OCI-LY3 (cell line): Measurements from ENCODE around the gene CNNM2.

Source experiments
- H2AFZ ChIP-seq: fragments of 200-600, 300-600 bp; shearing (Covaris generic); 2 replicates; pipeline ENCODE4 v1.6.0; 2014; ENCODE audit warnings: antibody characterized with exemption, low read depth, low read length
- H3K27ac ChIP-seq: fragments of 200-600, 300-600 bp; sonication (generic); 2 replicates; pipeline ENCODE4 v1.5.1; 2014; ENCODE audit warnings: mild to moderate bottlenecking, low read length, moderate library complexity, mixed read lengths
- H3K27me3 ChIP-seq: fragments of 200-600, 300-600 bp; sonication (generic); 2 replicates; pipeline ENCODE4 v1.6.1; 2014; ENCODE audit warnings: low read depth, low read length, mixed read lengths
- H3K36me3 ChIP-seq: fragments of 200-600, 300-600 bp; sonication (generic); replicated peaks from 2 replicates; pipeline ENCODE3; 2014; ENCODE audit warnings: low read depth, low read length, mixed read lengths
- H3K4me1 ChIP-seq: fragments of 300-600, 200-600 bp; sonication (generic); 2 replicates; pipeline ENCODE4 v1.6.1; 2014; ENCODE audit warnings: low read length, mixed read lengths
- H3K4me2 ChIP-seq: fragments of 200-600, 300-600 bp; sonication (generic); 2 replicates; pipeline ENCODE4 v1.6.1; 2014; ENCODE audit warnings: low read length, mixed read lengths
- H3K4me3 ChIP-seq: fragments of 300-600, 200-600 bp; sonication (generic); 2 replicates; pipeline ENCODE4 v1.5.1; 2014; ENCODE audit warnings: antibody characterized with exemption, mild to moderate bottlenecking, low read length, moderate library complexity
- H3K79me2 ChIP-seq: fragments of 300-600, 200-600 bp; shearing (Covaris generic); 2 replicates; pipeline ENCODE4 v1.6.1; 2014; ENCODE audit warnings: mild to moderate bottlenecking, low read length, mixed read lengths
- H3K9ac ChIP-seq: fragments of 300-600, 200-600 bp; shearing (Covaris generic); 2 replicates; pipeline ENCODE4 v1.6.0; 2014; ENCODE audit warnings: mild to moderate bottlenecking, low read length, moderate library complexity
- H3K9me3 ChIP-seq: fragments of 200-600, 300-600 bp; shearing (Covaris generic); 2 replicates; pipeline ENCODE4 v1.6.1; 2014; ENCODE audit warnings: low read length, mixed read lengths; ENCODE audit not compliant: insufficient read depth
- H4K20me1 ChIP-seq: fragments of 200-600, 300-600 bp; sonication (generic); 2 replicates; pipeline ENCODE4 v1.6.1; 2016; ENCODE audit warnings: low read length, mixed read lengths; ENCODE audit not compliant: insufficient read depth
- CTCF ChIP-seq: fragments of 200-600, 300-600 bp; sonication (generic); IDR thresholded peaks from 2 replicates; pipeline ENCODE4 v1.5.1; 2014; ENCODE audit warnings: antibody characterized with exemption, low read length, low read depth
- EZH2phosphoT487 ChIP-seq: fragments of 200-600 bp; shearing (Covaris generic); IDR thresholded peaks from 2 replicates; pipeline ENCODE4 v1.6.1; 2018; ENCODE audit warnings: antibody characterized with exemption, mixed run types, low read depth

Gene CNNM2

GRCh38 chr10:103055105-103055504 is 137.0 kb downstream of the CNNM2 start:
- H3K9me3 ChIP-seq: no peaks in the 10 kb centered on the region
- no peak overlapping the region for H3K4me2 ChIP-seq
- no peak overlapping the region for H3K9ac ChIP-seq
- no peaks in the 10 kb centered on the region for H3K79me2 ChIP-seq
- H3K4me3 ChIP-seq: no peak overlapping the region
- no peaks in the 10 kb centered on the region for H3K36me3 ChIP-seq
- TF ChIP-seq CTCF: no peak
- TF ChIP-seq EZH2phosphoT487: no peak
- no peaks in the 10 kb centered on the region for H4K20me1 ChIP-seq
- H3K27ac ChIP-seq: no peak overlapping the region
- H3K4me1 ChIP-seq: no peaks in the 10 kb centered on the region
- H2AFZ ChIP-seq: no peak overlapping the region
- H3K27me3 ChIP-seq: no peaks in the 10 kb centered on the region

GRCh38 chr10:103058034-103058433 is 139.9 kb downstream of the CNNM2 start:
- Histone ChIP-seq H3K27ac (no peak overlapping the region), H3K9ac (no peak overlapping the region), H3K4me2 (no peak overlapping the region), H4K20me1 (no peaks in the 10 kb centered on the region), H3K79me2 (no peaks in the 10 kb centered on the region), H3K4me3 (no peak overlapping the region), H2AFZ (no peak overlapping the region), H3K36me3 (no peaks in the 10 kb centered on the region), H3K27me3 (no peaks in the 10 kb centered on the region), H3K4me1 (peaks cover 4% of the 10 kb centered on the region; the same call in 1 of the 2 replicates), H3K9me3 (no peaks in the 10 kb centered on the region)
- TF ChIP-seq EZH2phosphoT487 (no peak), CTCF (no peak)

GRCh38 chr10:103060575-103060974 is 142.5 kb downstream of the CNNM2 start:
- Histone ChIP-seq H3K4me1 (peaks cover 8% of the 10 kb centered on the region; the same call in 1 of the 2 replicates), H3K9ac (no peak overlapping the region), H3K4me2 (no peak overlapping the region), H3K4me3 (no peak overlapping the region), H3K27ac (no peak overlapping the region), H3K27me3 (no peaks in the 10 kb centered on the region), H3K79me2 (no peaks in the 10 kb centered on the region), H3K36me3 (no peaks in the 10 kb centered on the region), H3K9me3 (no peaks in the 10 kb centered on the region), H4K20me1 (no peaks in the 10 kb centered on the region), H2AFZ (no peak overlapping the region)
- TF ChIP-seq CTCF (no peak), EZH2phosphoT487 (no peak)

DNA sequence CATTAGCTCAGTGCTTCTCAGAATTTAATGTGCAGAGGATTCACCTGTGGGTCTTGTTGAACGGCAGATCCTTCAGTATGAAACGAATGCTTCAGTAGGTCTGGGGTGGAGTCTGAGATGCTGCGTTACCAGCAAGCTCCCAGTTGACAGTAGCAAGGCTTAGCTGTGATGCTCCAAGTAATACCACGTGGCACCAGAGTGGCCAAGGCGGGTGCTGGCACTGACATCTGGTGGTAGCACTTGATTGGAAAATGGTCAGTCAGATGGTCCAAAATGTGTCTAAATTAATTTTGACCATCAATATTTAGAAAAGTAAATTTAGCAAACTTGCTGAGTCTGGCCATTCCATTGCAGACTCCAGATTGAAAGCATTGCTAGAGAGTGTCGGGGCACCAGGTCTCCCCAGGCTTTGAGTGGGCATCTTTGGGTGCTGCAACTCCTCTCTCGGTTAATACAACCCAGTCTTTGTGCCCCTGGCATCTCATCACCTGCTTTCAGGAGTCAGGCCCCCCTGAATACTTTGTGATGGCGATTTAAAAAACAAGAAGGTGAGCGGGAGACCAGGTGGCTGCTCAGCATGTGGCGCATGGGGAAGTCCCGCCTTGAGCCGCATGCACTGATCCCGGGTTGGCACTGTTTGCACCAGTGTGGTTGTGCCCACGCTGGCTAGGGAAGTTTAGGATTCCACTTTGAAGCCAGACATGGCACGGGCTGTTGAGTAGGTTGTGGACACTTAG is 144.9 kb downstream of the CNNM2 start:
- Histone ChIP-seq H3K27ac (no peak overlapping the region), H2AFZ (no peak overlapping the region), H3K4me1 (peaks cover 8% of the 10 kb centered on the region; the same call in 1 of the 2 replicates), H3K4me2 (peak overlapping the region; percentile 70), H4K20me1 (no peaks in the 10 kb centered on the region), H3K9me3 (no peaks in the 10 kb centered on the region), H3K4me3 (peak overlapping the region; percentile 44), H3K36me3 (no peaks in the 10 kb centered on the region), H3K27me3 (no peaks in the 10 kb centered on the region), H3K9ac (no peak overlapping the region), H3K79me2 (no peaks in the 10 kb centered on the region)
- TF ChIP-seq CTCF: peak; percentile 46
- TF ChIP-seq EZH2phosphoT487: no peak
